ENCODE measurements around the gene G0S2. TPM values are rescaled to one million over a fixed set of nuclear protein-coding genes. Genes with fewer than 3 reads are reported as not detected.

G0S2 gene
- polyA plus RNA-seq, 2 of the 4 experiments (the other 2 are of a cell fraction) = 1.1 to 3.0 TPM

DNA sequence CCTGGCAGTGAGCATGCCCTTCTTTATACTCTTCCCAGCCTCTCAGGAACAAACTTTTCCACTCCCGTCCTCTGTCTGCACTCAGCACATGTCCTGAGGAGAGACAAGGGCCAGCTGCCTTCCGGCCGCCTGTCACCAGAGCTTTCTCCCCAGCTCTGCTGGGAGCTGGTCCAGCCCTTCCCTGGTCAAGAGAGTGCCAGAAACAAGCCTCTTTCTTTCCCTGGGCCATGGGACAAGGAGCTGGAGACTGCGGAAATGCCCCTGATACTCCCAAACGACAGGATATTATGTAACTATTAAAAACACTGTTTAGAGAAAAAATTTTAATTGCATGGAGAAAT lies 33.4 kb upstream of the G0S2 start:
- POLR2A ChIA-PET = no interaction called here

GRCh38 chr1:209642816-209643215 lies 32.4 kb upstream of the G0S2 start:
- no peak overlapping the region for H3K4me2 ChIP-seq
- no peak overlapping the region for H3K4me3 ChIP-seq
- POLR2A ChIA-PET = no interaction called here
- DNase-seq (ENCODE audit: low read depth in 1 of 2, low spot score in 1 of 2) (no peak), ATAC-seq (no peak), FAIRE-seq (no peak)
- TF ChIP-seq SREBF2 (IDR thresholded peaks at IDR 0.05) (no peak), RNF2 (IDR thresholded peaks at IDR 0.05; ENCODE audit: borderline replicate concordance, low read depth) (no peak), MAZ (IDR thresholded peaks at IDR 0.05; ENCODE audit: borderline replicate concordance, low read depth, low read length) (no peak), MAFK (IDR thresholded peaks at IDR 0.05; ENCODE audit: partially characterized antibody) (no peak), HOXB13 (CRISPR knock-in tag; IDR thresholded peaks at IDR 0.05; ENCODE audit: low read depth) (no peak), FOXS1 (CRISPR knock-in tag; IDR thresholded peaks at IDR 0.05) (no peak), CBX8 (IDR thresholded peaks at IDR 0.05) (no peak), RAD21 (conservative IDR thresholded peaks at IDR 0.05 in 1 of 2, IDR thresholded peaks at IDR 0.05 in 1 of 2) (no peak), POLR2A (IDR thresholded peaks at IDR 0.05; ENCODE audit: low read length) (no peak), SMC3 (IDR thresholded peaks at IDR 0.05) (no peak), EP300 (IDR thresholded peaks at IDR 0.05) (no peak), RFX5 (IDR thresholded peaks at IDR 0.05) (no peak), ZC3H11A (IDR thresholded peaks at IDR 0.05) (no peak), MYC (IDR thresholded peaks at IDR 0.05; ENCODE audit: borderline replicate concordance, low read length) (no peak), PHF8 (IDR thresholded peaks at IDR 0.05; ENCODE audit: borderline replicate concordance, low read depth) (no peak), TP53 (CRISPR knock-in tag; IDR thresholded peaks at IDR 0.05) (no peak), ZFP36 (IDR thresholded peaks at IDR 0.05; ENCODE audit: borderline replicate concordance, partially characterized antibody) (no peak)
- TF ChIP-seq, protein P1, sequence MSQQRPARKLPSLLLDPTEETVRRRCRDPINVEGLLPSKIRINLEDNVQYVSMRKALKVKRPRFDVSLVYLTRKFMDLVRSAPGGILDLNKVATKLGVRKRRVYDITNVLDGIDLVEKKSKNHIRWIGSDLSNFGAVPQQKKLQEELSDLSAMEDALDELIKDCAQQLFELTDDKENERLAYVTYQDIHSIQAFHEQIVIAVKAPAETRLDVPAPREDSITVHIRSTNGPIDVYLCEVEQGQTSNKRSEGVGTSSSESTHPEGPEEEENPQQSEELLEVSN (IDR thresholded peaks at IDR 0.05; ENCODE audit: borderline replicate concordance, low read depth) = no peak
- TF ChIP-seq, protein P2, sequence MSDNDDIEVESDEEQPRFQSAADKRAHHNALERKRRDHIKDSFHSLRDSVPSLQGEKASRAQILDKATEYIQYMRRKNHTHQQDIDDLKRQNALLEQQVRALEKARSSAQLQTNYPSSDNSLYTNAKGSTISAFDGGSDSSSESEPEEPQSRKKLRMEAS (IDR thresholded peaks at IDR 0.05) = no peak
- H3K27ac ChIP-seq = no peak overlapping the region
- CTCF ChIA-PET = interaction anchor here (1.1 to 2.4 kb wide), 10 partner anchors 11 to 77 kb away, joined by 3 to 7 read pairs (median 5); no protein-coding TSS in a partner anchor
- H3K4me1 ChIP-seq = peaks cover 11% of the 10 kb centered on the region
- H3K9me3 ChIP-seq = no peaks in the 10 kb centered on the region
- WGBS (ENCODE audit: missing lambda C conversion rate) = 25% methylated on average over 3 of the region's 3 CpGs

More for the DNA sequence above, 33.4 kb upstream of the G0S2 start:
- Histone ChIP-seq H3K9me3 (no peaks in the 10 kb centered on the region), H3K4me2 (no peak overlapping the region), H3K4me3 (no peak overlapping the region), H3K4me1 (peaks cover 1% of the 10 kb centered on the region; the same call in 2 of the 3 replicates), H3K27ac (no peak overlapping the region)
- FAIRE-seq (no peak), DNase-seq (ENCODE audit: low read depth in 1 of 2, low spot score in 1 of 2) (no peak), ATAC-seq (no peak)
- WGBS (ENCODE audit: missing lambda C conversion rate) = 84% methylated on average over 5 of the region's 5 CpGs
- CTCF ChIA-PET = interaction anchor here (1.0 to 2.4 kb wide), 4 partner anchors 10 to 17 kb away, joined by 3 to 7 read pairs (median 5); no protein-coding TSS in a partner anchor
- no peak for TF ChIP-seq ZFP36 (IDR thresholded peaks at IDR 0.05; ENCODE audit: borderline replicate concordance, partially characterized antibody)
- TF ChIP-seq CBX2 (IDR thresholded peaks at IDR 0.05; ENCODE audit: borderline replicate concordance, low read depth) = no peak
- TF ChIP-seq RCOR1 (IDR thresholded peaks at IDR 0.05; ENCODE audit: low read depth, low read length) = no peak
- no peak for TF ChIP-seq HOXA7 (CRISPR knock-in tag; IDR thresholded peaks at IDR 0.05)
- no peak for TF ChIP-seq SREBF2 (IDR thresholded peaks at IDR 0.05)
- no peak for TF ChIP-seq RFX5 (IDR thresholded peaks at IDR 0.05)
- TF ChIP-seq CEBPB (IDR thresholded peaks at IDR 0.05) = no peak
- TF ChIP-seq, protein P1 (IDR thresholded peaks at IDR 0.05; ENCODE audit: borderline replicate concordance, low read depth) = no peak
- TF ChIP-seq ELK1 (IDR thresholded peaks at IDR 0.05; ENCODE audit: low read depth, low read length) = no peak
- no peak for TF ChIP-seq BHLHE40 (IDR thresholded peaks at IDR 0.05; ENCODE audit: low read depth, low read length)
- no peak for TF ChIP-seq ZSCAN20 (CRISPR knock-in tag; IDR thresholded peaks at IDR 0.05)
- TF ChIP-seq HEYL (CRISPR knock-in tag; IDR thresholded peaks at IDR 0.05) = no peak
- TF ChIP-seq ESRRA (IDR thresholded peaks at IDR 0.05; ENCODE audit: borderline replicate concordance, low read length) = no peak
- TF ChIP-seq, protein P3, sequence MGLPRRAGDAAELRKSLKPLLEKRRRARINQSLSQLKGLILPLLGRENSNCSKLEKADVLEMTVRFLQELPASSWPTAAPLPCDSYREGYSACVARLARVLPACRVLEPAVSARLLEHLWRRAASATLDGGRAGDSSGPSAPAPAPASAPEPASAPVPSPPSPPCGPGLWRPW (IDR thresholded peaks at IDR 0.05) = no peak
- no peak for TF ChIP-seq TP53 (CRISPR knock-in tag; IDR thresholded peaks at IDR 0.05)
- no peak for TF ChIP-seq BCL3 (IDR thresholded peaks at IDR 0.05)
- TF ChIP-seq MAFK (IDR thresholded peaks at IDR 0.05; ENCODE audit: partially characterized antibody) = no peak
- no peak for TF ChIP-seq FOSB (CRISPR knock-in tag; IDR thresholded peaks at IDR 0.05)

All from A549 (cell line).